Brain microvascular endothelial cell (primary cell): Measurements from ENCODE around the gene SMAD3.

Experiments
- DNase-seq: peaks from one replicate; pipeline ENCODE4 v3.0.0-alpha.2; 2020
- H3K27ac ChIP-seq: fragments of 250-450 bp; sonication (Bioruptor Pico); 2 replicates; pipeline ENCODE4 v1.5.1; 2020; ENCODE audit warnings: mild to moderate bottlenecking, moderate library complexity
- H3K27me3 ChIP-seq: fragments of 250-450 bp; sonication (Bioruptor Pico); replicated peaks from 2 replicates; pipeline ENCODE4 v1.5.1; 2020; ENCODE audit warnings: mild to moderate bottlenecking
- H3K36me3 ChIP-seq: fragments of 250-450 bp; sonication (Bioruptor Pico); replicated peaks from 2 replicates; pipeline ENCODE4 v1.5.1; 2020; ENCODE audit warnings: mild to moderate bottlenecking
- H3K4me3 ChIP-seq: 2 replicates; pipeline ENCODE4 v1.5.1; 2011; ENCODE audit warnings: low read depth, mild to moderate bottlenecking, control low read depth, low read length, moderate library complexity
- CTCF ChIP-seq: IDR thresholded peaks from 2 replicates; pipeline ENCODE4 v1.5.1; 2011; ENCODE audit warnings: low read depth, mild to moderate bottlenecking, moderate library complexity, low read length, control low read depth, inconsistent platforms; ENCODE audit errors: missing control alignments
- in situ Hi-C: cut with HindIII; loops from 2 replicates; pipeline ENCODE4 v1.10.0; 2017; ENCODE audit warnings: low sequenced_read_pairs, low pct_ligation_motif_present

SMAD3 gene

GRCh38 chr15:67021455-67021854 lies 43.9 kb upstream of the SMAD3 start:
- no peak overlapping the region for H3K27ac ChIP-seq
- H3K27me3 ChIP-seq: no peaks in the 10 kb centered on the region
- no peak for TF ChIP-seq CTCF
- no peak for DNase-seq
- H3K4me3 ChIP-seq: no peak overlapping the region
- H3K36me3 ChIP-seq: no peaks in the 10 kb centered on the region
- in situ Hi-C loops: no loop called here

- Histone ChIP-seq H3K27ac (no peak overlapping the region), H3K27me3 (no peaks in the 10 kb centered on the region), H3K4me3 (no peak overlapping the region), H3K36me3 (no peaks in the 10 kb centered on the region)
- in situ Hi-C loops: no loop called here
- no peak for TF ChIP-seq CTCF
- no peak for DNase-seq
These were observed 42.8 kb upstream of the SMAD3 start for GRCh38 chr15:67022587-67023105.

GRCh38 chr15:67023517-67024313 lies 41.7 kb upstream of the SMAD3 start:
- Histone ChIP-seq H3K4me3 (no peak overlapping the region), H3K27ac (peak overlapping the region; percentile 42), H3K36me3 (no peaks in the 10 kb centered on the region), H3K27me3 (no peaks in the 10 kb centered on the region)
- DNase-seq: no peak
- TF ChIP-seq CTCF: no peak
- in situ Hi-C loops: no loop called here

GRCh38 chr15:67024314-67024997 lies 40.9 kb upstream of the SMAD3 start:
- Histone ChIP-seq H3K27ac (peak overlapping the region; percentile 69), H3K4me3 (no peak overlapping the region)

GRCh38 chr15:67024998-67025368 lies 40.4 kb upstream of the SMAD3 start:
- Histone ChIP-seq H3K36me3 (no peaks in the 10 kb centered on the region), H3K27ac (peak overlapping the region; percentile 69), H3K27me3 (no peaks in the 10 kb centered on the region), H3K4me3 (no peak overlapping the region)
- no peak for TF ChIP-seq CTCF
- in situ Hi-C loops: no loop called here
- no peak for DNase-seq

More at GRCh38 chr15:67024314-67024997, 40.9 kb upstream of the SMAD3 start:
- peak; percentile 95 for DNase-seq
- no peaks in the 10 kb centered on the region for H3K36me3 ChIP-seq
- no peak for TF ChIP-seq CTCF
- H3K27me3 ChIP-seq: no peaks in the 10 kb centered on the region
- in situ Hi-C loops: no loop called here
